HG03280 (cell line): ENCODE measurements around the gene EYA2.

ENCODE experiments used
- ATAC-seq: cut with Tn5 transposase; IDR thresholded peaks from one replicate; pipeline ENCODE4 v1.9.1; 2021; ENCODE audit warnings: mild to moderate bottlenecking, moderate library complexity; ENCODE audit not compliant: unreplicated experiment

EYA2 gene

GRCh38 chr20:47216819-47217410, 322.3 kb downstream of the EYA2 start:
- no peak for ATAC-seq

GRCh38 chr20:47217482-47218446, 323.1 kb downstream of the EYA2 start:
- no peak for ATAC-seq

GRCh38 chr20:47220161-47220582, 325.5 kb downstream of the EYA2 start:
- ATAC-seq, result no peak

GRCh38 chr20:47221036-47221625, 326.5 kb downstream of the EYA2 start:
- no peak for ATAC-seq

- no peak for ATAC-seq
Observed at GRCh38 chr20:47222468-47223119, 328.0 kb downstream of the EYA2 start.

GRCh38 chr20:47223896-47224295, 329.3 kb downstream of the EYA2 start:
- ATAC-seq, result no peak

- ATAC-seq, result no peak
Observed at GRCh38 chr20:47224300-47224791, 329.7 kb downstream of the EYA2 start.

- no peak for ATAC-seq
Observed at GRCh38 chr20:47224857-47225256, 330.2 kb downstream of the EYA2 start.

GRCh38 chr20:47225458-47225857, 330.8 kb downstream of the EYA2 start:
- ATAC-seq, result no peak

- no peak for ATAC-seq
Observed at GRCh38 chr20:47227119-47227518, 332.5 kb downstream of the EYA2 start.

GRCh38 chr20:47227576-47227975, 332.9 kb downstream of the EYA2 start:
- ATAC-seq, result no peak

- ATAC-seq, result no peak
Observed at GRCh38 chr20:47228654-47229053, 334.0 kb downstream of the EYA2 start.

GRCh38 chr20:47230811-47231256, 336.2 kb downstream of the EYA2 start:
- no peak for ATAC-seq

- ATAC-seq, result no peak
Observed at GRCh38 chr20:47231382-47232039, 336.9 kb downstream of the EYA2 start.

GRCh38 chr20:47232518-47232917, 337.9 kb downstream of the EYA2 start:
- ATAC-seq, result no peak

- ATAC-seq, result no peak
Observed at GRCh38 chr20:47233333-47234188, 338.9 kb downstream of the EYA2 start.

GRCh38 chr20:47235111-47235510, 340.5 kb downstream of the EYA2 start:
- ATAC-seq, result no peak

- no peak for ATAC-seq
Observed at GRCh38 chr20:47235853-47236638, 341.4 kb downstream of the EYA2 start.

GRCh38 chr20:47236639-47236900, 341.9 kb downstream of the EYA2 start:
- ATAC-seq, result no peak
